Karpas-422 (cell line): ENCODE measurements around the gene POTED. TPM values are rescaled to one million over a fixed set of nuclear protein-coding genes. Genes with fewer than 3 reads are reported as not detected.
"Not testable (repeated sequence)": the region's sequence is repeated elsewhere in the genome, so short reads cannot be mapped to it uniquely, and the experiment has no call there.

Source experiments
- DNase-seq: peaks from one replicate; pipeline ENCODE4 v3.0.0-alpha.2; 2015
- H2AFZ ChIP-seq: fragments of 200-600 bp; sonication (generic); 2 replicates; pipeline ENCODE4 v1.6.1; 2014; ENCODE audit warnings: antibody characterized with exemption, low read length, mixed read lengths
- H3K27ac ChIP-seq: fragments of 200-600 bp; sonication (generic); 2 replicates; pipeline ENCODE4 v1.5.1; 2014; ENCODE audit warnings: mild to moderate bottlenecking, low read length, moderate library complexity
- H3K27me3 ChIP-seq: fragments of 200-600 bp; sonication (generic); 2 replicates; pipeline ENCODE4 v1.6.1; 2014; ENCODE audit warnings: low read length, mixed read lengths
- H3K36me3 ChIP-seq: fragments of 200-600 bp; sonication (generic); 2 replicates; pipeline ENCODE4 v1.6.1; 2014; ENCODE audit warnings: low read length, mixed read lengths; ENCODE audit not compliant: insufficient read depth
- H3K4me1 ChIP-seq: fragments of 200-600 bp; sonication (generic); 2 replicates; pipeline ENCODE4 v1.6.1; 2014; ENCODE audit warnings: mild to moderate bottlenecking, low read length, mixed read lengths
- H3K4me2 ChIP-seq: fragments of 200-600 bp; sonication (generic); 2 replicates; pipeline ENCODE4 v1.6.1; 2014; ENCODE audit warnings: low read length, low read depth, mild to moderate bottlenecking; ENCODE audit not compliant: poor library complexity, severe bottlenecking
- H3K4me3 ChIP-seq: fragments of 200-600 bp; sonication (generic); 2 replicates; pipeline ENCODE4 v1.5.1; 2014; ENCODE audit warnings: mild to moderate bottlenecking, antibody characterized with exemption, low read length, mixed read lengths
- H3K79me2 ChIP-seq: fragments of 200-600 bp; sonication (generic); 2 replicates; pipeline ENCODE4 v1.6.1; 2014; ENCODE audit warnings: mild to moderate bottlenecking, low read length, mixed read lengths
- H3K9ac ChIP-seq: fragments of 200-600 bp; sonication (generic); 2 replicates; pipeline ENCODE4 v1.6.0; 2014; ENCODE audit warnings: low read length
- H3K9me2 ChIP-seq: fragments of 200-600 bp; sonication (generic), shearing (Covaris generic); replicated peaks from 2 replicates; pipeline ENCODE4 v1.6.0; 2014; ENCODE audit warnings: mild to moderate bottlenecking, low read length, moderate library complexity; ENCODE audit not compliant: insufficient read depth
- H3K9me3 ChIP-seq: fragments of 300-700, 200-600 bp; sonication (generic); 2 replicates; pipeline ENCODE4 v1.6.1; 2014; ENCODE audit warnings: low read length, mixed read lengths
- H4K20me1 ChIP-seq: fragments of 200-600 bp; sonication (generic); 2 replicates; pipeline ENCODE4 v1.6.1; 2014; ENCODE audit warnings: mild to moderate bottlenecking, antibody characterized with exemption, low read length, low read depth; ENCODE audit not compliant: insufficient read depth
- small RNA-seq: library from RNA; depleted of rRNA; stranded (forward); fragments of <200 nt; gene quantifications from one replicate; pipeline ENCODE3, GENCODE V24; 2014
- total RNA-seq: library from RNA; depleted of rRNA; stranded (reverse); fragments of >200 nt; shearing (Covaris generic); gene quantifications from 2 replicates; pipeline ENCODE4 v1.2.3, GENCODE V29; 2014; ENCODE audit warnings: low replicate concordance; rRNA removed

POTED gene
- not detected in 2 replicates for total RNA-seq

- H4K20me1 ChIP-seq, H3K4me3 ChIP-seq, H3K9me3 ChIP-seq, H3K27me3 ChIP-seq, H2AFZ ChIP-seq, H3K27ac ChIP-seq, H3K9me2 ChIP-seq, H3K4me2 ChIP-seq, DNase-seq, H3K79me2 ChIP-seq, H3K9ac ChIP-seq, H3K36me3 ChIP-seq, H3K4me1 ChIP-seq: not testable (repeated sequence)
These were observed at the start of gene POTED for GRCh38 chr21:13609477-13609876. POTED (plus strand) TSS chr21:13609777; CDS start chr21:13610229, 452 bp downstream.

- H4K20me1 ChIP-seq, H3K79me2 ChIP-seq, H3K9me3 ChIP-seq, H3K4me2 ChIP-seq, H3K36me3 ChIP-seq, H3K4me3 ChIP-seq, H2AFZ ChIP-seq, H3K27me3 ChIP-seq, DNase-seq, H3K4me1 ChIP-seq, H3K9ac ChIP-seq, H3K9me2 ChIP-seq, H3K27ac ChIP-seq: not testable (repeated sequence)
These were observed 40.5 kb downstream of the POTED start for GRCh38 chr21:13650101-13650500.

- H3K4me2 ChIP-seq, DNase-seq, H3K4me3 ChIP-seq, H3K9me3 ChIP-seq, H3K36me3 ChIP-seq, H3K27ac ChIP-seq, H3K27me3 ChIP-seq, H4K20me1 ChIP-seq, H3K4me1 ChIP-seq, H3K9me2 ChIP-seq, H3K9ac ChIP-seq, H2AFZ ChIP-seq, H3K79me2 ChIP-seq: not testable (repeated sequence)
These were observed 42.2 kb downstream of the POTED start for GRCh38 chr21:13651746-13652145.

Small RNA genes within 50 kb of the gene (small RNA-seq; reads per million reads assigned to genes)
- gene AL050303.3 = not detected
- not detected for gene MIR3118-1
- not detected for gene RNU6-286P
